CD4-positive, alpha-beta T cell (primary cell): ENCODE data around the gene TACR1. TPM values are rescaled to one million over a fixed set of nuclear protein-coding genes. Genes with fewer than 3 reads are reported as not detected.

Experiments used
- ATAC-seq: fragments of 200-7000 bp; cut with Tn5 transposase; one replicate; pipeline ENCODE4 v1.10.0; 2022; ENCODE audit warnings: mild to moderate bottlenecking; ENCODE audit not compliant: poor library complexity
- CTCF ChIA-PET: fragments of 350-600 bp; sonication (Branson Sonifier 250); formaldehyde crosslinking; loops from one replicate; lab custom pipeline; 2021; ENCODE audit warnings: antibody characterized with exemption, inconsistent platforms; lab: Charles Lee
- POLR2A ChIA-PET: fragments of 350-600 bp; sonication (Branson Sonifier 250); formaldehyde crosslinking; loops from one replicate; lab custom pipeline; 2021; ENCODE audit warnings: antibody characterized with exemption, inconsistent platforms; lab: Charles Lee
- DNase-seq, 14 experiments: peaks; one replicate each; pipeline ENCODE4 v3.0.0-alpha.2; 2013 to 2020; ENCODE audit warnings: mixed read lengths in 2 of 14
- H3K27ac ChIP-seq, 2 donors: one replicate each; pipeline versions ENCODE4 v1.5.1 to v1.7.0; 2013; ENCODE audit warnings: low read length in 2 of 2, low read depth in 1 of 2, mild to moderate bottlenecking in 1 of 2
- H3K27me3 ChIP-seq, 2 experiments: 1 replicate in 1 of 2; 2 replicates in 1 of 2; pipeline versions ENCODE4 v1.6.1 to v1.7.0; 2013; ENCODE audit warnings: low read length in 2 of 2, control low read depth in 1 of 2, mild to moderate bottlenecking in 1 of 2, moderate library complexity in 1 of 2; ENCODE audit not compliant: insufficient read depth in 2 of 2, control insufficient read depth in 1 of 2
- H3K36me3 ChIP-seq: one replicate; pipeline ENCODE4 v1.6.1; 2013; ENCODE audit warnings: low read length, control low read depth; ENCODE audit not compliant: insufficient read depth
- H3K4me1 ChIP-seq: one replicate; pipeline ENCODE4 v1.6.1; 2013; ENCODE audit warnings: low read length, control low read depth; ENCODE audit not compliant: insufficient read depth
- H3K4me3 ChIP-seq: one replicate; pipeline ENCODE4 v1.5.1; 2013; ENCODE audit warnings: mild to moderate bottlenecking, low read length, moderate library complexity
- H3K9me3 ChIP-seq, 2 experiments: 1 replicate in 1 of 2; 2 replicates in 1 of 2; pipeline versions ENCODE4 v1.6.1 to v1.7.0; 2013; ENCODE audit warnings: low read length in 2 of 2, mild to moderate bottlenecking in 2 of 2, control low read depth in 1 of 2, moderate library complexity in 1 of 2; ENCODE audit not compliant: control insufficient read depth in 1 of 2, insufficient read depth in 1 of 2
- H3K27ac Mint-ChIP-seq: one replicate; pipeline ENCODE4 v1.8.0; 2020; ENCODE audit warnings: mixed read lengths
- H3K27me3 Mint-ChIP-seq: one replicate; pipeline ENCODE4 v1.8.0; 2021; ENCODE audit warnings: mixed read lengths
- H3K36me3 Mint-ChIP-seq: one replicate; pipeline ENCODE4 v1.8.0; 2021; ENCODE audit warnings: low read depth, mixed read lengths
- H3K4me1 Mint-ChIP-seq: one replicate; pipeline ENCODE4 v1.8.0; 2021; ENCODE audit warnings: low read depth, mixed read lengths
- H3K4me3 Mint-ChIP-seq: one replicate; pipeline ENCODE4 v1.8.0; 2020; ENCODE audit warnings: mild to moderate bottlenecking, mixed read lengths
- H3K9me3 Mint-ChIP-seq: one replicate; pipeline ENCODE4 v1.8.0; 2020; ENCODE audit warnings: mixed read lengths
- intact Hi-C, 2 experiments: fragments of 100-400 bp; cut with DNase I in 1 of 2; cut with micrococcal nuclease in 1 of 2; formaldehyde crosslinking; loops; one replicate each; pipeline versions ENCODE4 v1.15.1 to v1.9.0; 2023 to 2025; cut with DNase I, micrococcal nuclease
- total RNA-seq, 174 experiments: library from RNA in 2 of 174; stranded (reverse) in 2 of 174; gene quantifications; one replicate each; pipeline ENCODE4 v1.2.3 and lab custom pipeline; 2021 to 2026
- TF ChIP-seq, protein P1 (sequence below): fragments of 200-600 bp; IDR thresholded peaks from one replicate; pipeline ENCODE4 v1.8.0; 2022; ENCODE audit warnings: antibody characterized with exemption, mild to moderate bottlenecking

Gene TACR1
- total RNA-seq, 2 experiments from 2014 or later, result 0.14 TPM; not detected in 1

DNA sequence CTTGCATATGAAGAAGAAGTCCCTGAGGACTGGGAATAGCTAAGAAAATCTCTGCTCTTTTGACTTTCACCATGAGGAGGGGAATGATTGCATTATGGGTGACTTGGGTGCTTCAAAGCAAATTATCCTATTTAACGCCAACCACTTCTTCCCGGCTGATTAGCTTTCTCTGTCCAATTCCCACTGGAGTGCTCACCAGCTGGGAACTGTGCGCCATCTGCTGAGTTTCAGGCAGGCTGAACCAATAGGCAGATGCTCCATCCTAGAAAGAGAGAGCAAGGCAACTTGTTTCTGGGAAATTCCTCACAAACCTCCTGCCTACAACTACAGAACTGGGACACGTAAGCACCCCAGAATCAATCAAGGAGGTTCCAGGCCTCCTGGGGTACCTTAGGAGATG lies 191.5 kb downstream of the TACR1 start:
- ChIA-PET POLR2A (no interaction called here), CTCF (no interaction called here)
- peaks cover 4% of the 10 kb centered on the region for H3K9me3 Mint-ChIP-seq
- H3K27me3 Mint-ChIP-seq, result no peaks in the 10 kb centered on the region
- H3K36me3 Mint-ChIP-seq, result peaks cover 26% of the 10 kb centered on the region
- no peak for ATAC-seq
- no peak overlapping the region for H3K4me3 Mint-ChIP-seq
- no peaks in the 10 kb centered on the region for H3K27me3 ChIP-seq
- H3K4me1 ChIP-seq, result no peaks in the 10 kb centered on the region
- DNase-seq, result no peak
- H3K9me3 ChIP-seq, result no peaks in the 10 kb centered on the region
- H3K4me1 Mint-ChIP-seq, result no peaks in the 10 kb centered on the region
- intact Hi-C loops, result no loop called here
- H3K4me3 ChIP-seq, result no peak overlapping the region
- H3K36me3 ChIP-seq, result no peaks in the 10 kb centered on the region
- H3K27ac ChIP-seq, result no peak overlapping the region
- TF ChIP-seq, protein P1, sequence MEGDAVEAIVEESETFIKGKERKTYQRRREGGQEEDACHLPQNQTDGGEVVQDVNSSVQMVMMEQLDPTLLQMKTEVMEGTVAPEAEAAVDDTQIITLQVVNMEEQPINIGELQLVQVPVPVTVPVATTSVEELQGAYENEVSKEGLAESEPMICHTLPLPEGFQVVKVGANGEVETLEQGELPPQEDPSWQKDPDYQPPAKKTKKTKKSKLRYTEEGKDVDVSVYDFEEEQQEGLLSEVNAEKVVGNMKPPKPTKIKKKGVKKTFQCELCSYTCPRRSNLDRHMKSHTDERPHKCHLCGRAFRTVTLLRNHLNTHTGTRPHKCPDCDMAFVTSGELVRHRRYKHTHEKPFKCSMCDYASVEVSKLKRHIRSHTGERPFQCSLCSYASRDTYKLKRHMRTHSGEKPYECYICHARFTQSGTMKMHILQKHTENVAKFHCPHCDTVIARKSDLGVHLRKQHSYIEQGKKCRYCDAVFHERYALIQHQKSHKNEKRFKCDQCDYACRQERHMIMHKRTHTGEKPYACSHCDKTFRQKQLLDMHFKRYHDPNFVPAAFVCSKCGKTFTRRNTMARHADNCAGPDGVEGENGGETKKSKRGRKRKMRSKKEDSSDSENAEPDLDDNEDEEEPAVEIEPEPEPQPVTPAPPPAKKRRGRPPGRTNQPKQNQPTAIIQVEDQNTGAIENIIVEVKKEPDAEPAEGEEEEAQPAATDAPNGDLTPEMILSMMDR, result no peak
- no peak overlapping the region for H3K27ac Mint-ChIP-seq

DNA sequence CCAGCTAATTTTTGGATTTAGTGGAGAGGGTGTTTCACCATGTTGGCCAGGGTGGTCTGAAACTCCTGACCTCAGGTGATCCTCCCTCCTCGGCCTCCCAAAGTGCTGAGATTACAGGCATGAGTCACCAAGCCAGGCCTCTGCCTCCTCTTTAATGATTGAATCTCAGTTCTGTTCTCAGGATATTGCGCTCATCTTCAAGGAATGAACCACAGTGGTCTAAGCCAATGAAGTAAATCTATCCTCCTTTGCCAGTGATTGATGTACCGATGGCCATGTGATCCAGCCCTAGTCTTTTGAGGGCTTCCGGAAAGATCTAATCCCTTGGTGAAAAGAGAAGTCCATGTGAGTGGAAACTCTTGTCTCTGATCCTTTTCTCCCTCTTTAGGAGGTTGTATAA lies 192.3 kb downstream of the TACR1 start:
- intact Hi-C loops, result no loop called here
- Histone ChIP-seq H3K36me3 (no peaks in the 10 kb centered on the region), H3K27me3 (no peaks in the 10 kb centered on the region), H3K4me1 (no peaks in the 10 kb centered on the region), H3K4me3 (no peak overlapping the region), H3K9me3 (no peaks in the 10 kb centered on the region), H3K27ac (no peak overlapping the region)
- POLR2A ChIA-PET, result no interaction called here
- no peaks in the 10 kb centered on the region for H3K4me1 Mint-ChIP-seq
- CTCF ChIA-PET, result interaction anchor here (0.6 kb wide), 1 partner anchor 15 kb away, joined by 3 read pairs; no protein-coding TSS in a partner anchor
- no peak overlapping the region for H3K27ac Mint-ChIP-seq
- H3K4me3 Mint-ChIP-seq, result no peak overlapping the region
- DNase-seq (no peak), ATAC-seq (no peak)
- H3K27me3 Mint-ChIP-seq, result no peaks in the 10 kb centered on the region
- H3K9me3 Mint-ChIP-seq, result no peaks in the 10 kb centered on the region
- H3K36me3 Mint-ChIP-seq, result peaks cover 26% of the 10 kb centered on the region
- TF ChIP-seq, protein P1, result no peak

DNA sequence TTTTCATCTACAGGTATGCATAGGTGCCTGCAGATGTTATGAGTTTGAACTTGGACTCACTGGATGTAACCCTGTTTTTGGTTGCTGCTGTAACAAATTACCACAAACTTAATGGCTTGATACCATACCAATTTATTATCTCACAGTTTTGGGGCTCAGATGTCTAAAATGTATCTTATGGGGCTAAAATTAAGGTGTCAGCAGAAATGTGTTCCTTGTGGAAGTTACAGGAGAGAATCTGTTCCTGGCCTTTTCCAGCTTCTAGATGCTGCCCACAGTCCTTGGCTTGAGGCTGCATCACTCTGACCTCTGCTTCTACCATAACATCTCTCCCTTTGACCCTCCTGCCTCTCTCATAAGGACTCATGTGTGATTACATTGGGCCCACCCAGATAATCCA lies 193.3 kb downstream of the TACR1 start:
- no peaks in the 10 kb centered on the region for H3K36me3 ChIP-seq
- Mint-ChIP-seq H3K4me1 (no peaks in the 10 kb centered on the region), H3K4me3 (no peak overlapping the region), H3K9me3 (no peaks in the 10 kb centered on the region), H3K27ac (no peak overlapping the region), H3K27me3 (no peaks in the 10 kb centered on the region), H3K36me3 (peaks cover 26% of the 10 kb centered on the region)
- DNase-seq (no peak), ATAC-seq (no peak)
- TF ChIP-seq, protein P1, result no peak
- POLR2A ChIA-PET, result no interaction called here
- H3K4me1 ChIP-seq, result no peaks in the 10 kb centered on the region
- H3K4me3 ChIP-seq, result no peak overlapping the region
- H3K27ac ChIP-seq, result no peak overlapping the region
- intact Hi-C loops, result no loop called here
- no peaks in the 10 kb centered on the region for H3K9me3 ChIP-seq
- CTCF ChIA-PET, result no interaction called here
- no peaks in the 10 kb centered on the region for H3K27me3 ChIP-seq
